Transverse colon (tissue), 4 donors: ENCODE data around the gene NXPH1. TPM values are rescaled to one million over a fixed set of nuclear protein-coding genes. Genes with fewer than 3 reads are reported as not detected.

Experiments used
- DNase-seq: peaks from one replicate; pipeline ENCODE4 v3.0.0-alpha.2; 2019
- H3K27ac ChIP-seq, 4 donors: fragments of 200-600 bp; sonication (generic); 2 replicates each; pipeline ENCODE4 v1.5.1; 2016 to 2018; ENCODE audit warnings: inconsistent platforms in 4 of 4
- H3K27me3 ChIP-seq: fragments of 200-600 bp; sonication (generic); 2 replicates; pipeline ENCODE4 v1.5.1; 2017; ENCODE audit warnings: inconsistent platforms
- H3K36me3 ChIP-seq, 4 donors: fragments of 200-600 bp; sonication (generic); 2 replicates each; pipeline ENCODE4 v1.5.1; 2017 to 2019; ENCODE audit warnings: inconsistent platforms in 4 of 4
- H3K4me1 ChIP-seq, 4 donors: fragments of 200-600 bp; sonication (generic); 2 replicates each; pipeline ENCODE4 v1.5.1; 2017 to 2020; ENCODE audit warnings: inconsistent platforms in 4 of 4
- H3K4me3 ChIP-seq, 4 donors: fragments of 200-600 bp; sonication (generic); 1 replicate in 1 of 4; 2 replicates in 3 of 4; pipeline versions ENCODE4 v1.5.1 to v1.6.1; 2017 to 2019; ENCODE audit warnings: inconsistent platforms in 4 of 4
- H3K9me3 ChIP-seq, 2 donors: fragments of 200-600 bp; sonication (generic); 2 replicates each; pipeline ENCODE4 v1.5.1; 2017 to 2019; ENCODE audit warnings: inconsistent platforms in 2 of 2
- EP300 ChIP-seq: sonication (generic); formaldehyde crosslinking; IDR thresholded peaks from one replicate; pipeline ENCODE4 v1.6.1; 2017; ENCODE audit warnings: antibody characterized with exemption, low read depth
- POLR2A ChIP-seq: fragments of 450-650 bp; IDR thresholded peaks from one replicate; pipeline ENCODE4 v1.6.1; 2016; ENCODE audit warnings: antibody characterized with exemption, mild to moderate bottlenecking, moderate library complexity
- POLR2AphosphoS5 ChIP-seq, 3 donors: sonication (generic); formaldehyde crosslinking; IDR thresholded peaks; one replicate each; pipeline ENCODE4 v1.6.1; 2016; ENCODE audit warnings: antibody characterized with exemption in 3 of 3
- WGBS, 2 donors: methylation state at CpG; one replicate each; pipeline ENCODE4 v1.1.5; 2018; ENCODE audit warnings: low coverage in 1 of 2; 5-methylcytosine and 5-hydroxymethylcytosine counted together
- in situ Hi-C, 4 donors: fragments of 200-750 bp; cut with MboI; loops; one replicate each; pipeline versions ENCODE4 v1.15.0 to v1.15.1; 2017; ENCODE audit warnings: low sequenced_read_pairs in 3 of 4, low pct_ligation_motif_present in 1 of 4, low pct_unique_long_range_greater_than_20kb in 1 of 4
- intact Hi-C: fragments of 100-400 bp; cut with DNase I; formaldehyde crosslinking; loops from one replicate; pipeline ENCODE4 v1.15.1; 2023; ENCODE audit warnings: low total_unique reads
- total RNA-seq, 4 donors: library from RNA; depleted of rRNA; stranded (reverse); fragments of >200 nt; gene quantifications; one replicate each; pipeline ENCODE4 v1.1.0, GENCODE V29; 2016
- TF ChIP-seq, protein P1 (sequence below), 5 experiments: fragments of 200-600 bp in 3 of 5; fragments of 450-650 bp in 2 of 5; sonication (generic) in 3 of 5; IDR thresholded peaks; 1 replicate in 2 of 5; 2 replicates in 3 of 5; pipeline ENCODE4 v1.5.1; 2016 to 2017; ENCODE audit warnings: antibody characterized with exemption in 5 of 5, inconsistent platforms in 3 of 5, mild to moderate bottlenecking in 2 of 5, moderate library complexity in 1 of 5

Gene NXPH1
- total RNA-seq, 4 donors from 2014 or later, result not detected

GRCh38 chr7:8783229-8783628 is 349.8 kb downstream of the NXPH1 start:
- intact Hi-C loops (no loop called here), in situ Hi-C loops (no loop called here)
- 36 to 39% methylated on average over 2 of the region's 2 CpGs for WGBS, 2 donors
- TF ChIP-seq POLR2AphosphoS5 (IDR thresholded peaks at IDR 0.05) (no peak), EP300 (no peak), POLR2A (no peak)
- TF ChIP-seq, protein P1, sequence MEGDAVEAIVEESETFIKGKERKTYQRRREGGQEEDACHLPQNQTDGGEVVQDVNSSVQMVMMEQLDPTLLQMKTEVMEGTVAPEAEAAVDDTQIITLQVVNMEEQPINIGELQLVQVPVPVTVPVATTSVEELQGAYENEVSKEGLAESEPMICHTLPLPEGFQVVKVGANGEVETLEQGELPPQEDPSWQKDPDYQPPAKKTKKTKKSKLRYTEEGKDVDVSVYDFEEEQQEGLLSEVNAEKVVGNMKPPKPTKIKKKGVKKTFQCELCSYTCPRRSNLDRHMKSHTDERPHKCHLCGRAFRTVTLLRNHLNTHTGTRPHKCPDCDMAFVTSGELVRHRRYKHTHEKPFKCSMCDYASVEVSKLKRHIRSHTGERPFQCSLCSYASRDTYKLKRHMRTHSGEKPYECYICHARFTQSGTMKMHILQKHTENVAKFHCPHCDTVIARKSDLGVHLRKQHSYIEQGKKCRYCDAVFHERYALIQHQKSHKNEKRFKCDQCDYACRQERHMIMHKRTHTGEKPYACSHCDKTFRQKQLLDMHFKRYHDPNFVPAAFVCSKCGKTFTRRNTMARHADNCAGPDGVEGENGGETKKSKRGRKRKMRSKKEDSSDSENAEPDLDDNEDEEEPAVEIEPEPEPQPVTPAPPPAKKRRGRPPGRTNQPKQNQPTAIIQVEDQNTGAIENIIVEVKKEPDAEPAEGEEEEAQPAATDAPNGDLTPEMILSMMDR (IDR thresholded peaks at IDR 0.05), result no peak
- no peaks in the 10 kb centered on the region for H3K36me3 ChIP-seq
- DNase-seq, result no peak
- no peak overlapping the region for H3K4me3 ChIP-seq
- no peaks in the 10 kb centered on the region for H3K27me3 ChIP-seq
- H3K9me3 ChIP-seq, result no peaks in the 10 kb centered on the region
- H3K27ac ChIP-seq, result no peak overlapping the region
- H3K4me1 ChIP-seq, result no peaks in the 10 kb centered on the region

DNA sequence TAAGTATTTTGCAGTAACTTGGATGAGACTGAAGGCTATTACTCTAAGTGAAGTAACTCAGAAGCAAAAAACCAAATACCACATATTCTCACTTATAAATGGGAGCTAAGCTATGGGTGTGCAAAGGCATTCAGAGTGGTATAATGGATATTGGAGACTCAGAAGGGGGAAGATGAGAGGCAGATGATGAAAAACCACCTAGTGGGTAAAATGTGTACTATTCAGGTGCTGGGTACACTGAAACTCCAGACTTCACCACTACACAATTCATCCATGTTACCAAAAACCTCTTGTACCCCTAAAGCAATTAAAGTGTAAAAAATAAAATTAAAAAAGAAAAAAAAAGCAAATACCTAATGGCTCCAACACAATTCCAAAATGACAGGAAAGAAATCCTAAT is 351.7 kb downstream of the NXPH1 start:
- TF ChIP-seq POLR2AphosphoS5 (IDR thresholded peaks at IDR 0.05) (no peak), POLR2A (no peak), EP300 (no peak)
- TF ChIP-seq, protein P1 (IDR thresholded peaks at IDR 0.05), result no peak
- H3K27ac ChIP-seq, result no peak overlapping the region

DNA sequence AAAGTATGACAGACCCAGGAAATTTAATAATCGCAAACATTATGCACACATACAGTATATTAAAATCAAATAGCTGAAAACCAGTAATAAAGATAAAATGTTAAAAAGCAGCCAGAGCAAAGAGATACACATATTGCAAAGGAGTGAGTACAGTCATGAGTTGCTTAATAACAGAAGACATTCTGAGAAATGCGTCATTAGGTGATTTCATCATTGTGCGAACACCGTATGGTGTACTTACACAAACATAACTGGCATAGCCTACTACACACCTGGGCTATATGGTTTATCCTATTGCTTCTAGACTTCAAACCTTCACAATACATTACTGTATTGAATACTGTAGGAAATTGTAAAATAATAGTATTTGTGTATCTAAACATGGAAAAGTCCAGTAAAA is 367.6 kb downstream of the NXPH1 start:
- 90 to 97% methylated on average over 4 of the region's 4 CpGs for WGBS, 2 donors
- intact Hi-C loops, result no loop called here
- no peaks in the 10 kb centered on the region for H3K36me3 ChIP-seq
- no peak overlapping the region for H3K27ac ChIP-seq
- no peak for DNase-seq
- no peaks in the 10 kb centered on the region for H3K27me3 ChIP-seq
- TF ChIP-seq, protein P1 (IDR thresholded peaks at IDR 0.05), result no peak
- TF ChIP-seq EP300, result no peak
- TF ChIP-seq POLR2AphosphoS5 (IDR thresholded peaks at IDR 0.05), result no peak
- TF ChIP-seq POLR2A, result no peak
- in situ Hi-C loops, result no loop called here
- H3K9me3 ChIP-seq, result no peaks in the 10 kb centered on the region
- no peak overlapping the region for H3K4me3 ChIP-seq
- no peaks in the 10 kb centered on the region for H3K4me1 ChIP-seq

More for the DNA sequence above, 351.7 kb downstream of the NXPH1 start:
- in situ Hi-C loops (no loop called here), intact Hi-C loops (no loop called here)
- Histone ChIP-seq H3K9me3 (no peaks in the 10 kb centered on the region), H3K4me3 (no peak overlapping the region), H3K27me3 (no peaks in the 10 kb centered on the region), H3K36me3 (no peaks in the 10 kb centered on the region), H3K4me1 (no peaks in the 10 kb centered on the region)
- DNase-seq, result no peak

Other genes with a start within 250 kb of the NXPH1 start
- 10 to 100 TPM; 47.9 to 79.4 (median 54.3) TPM for gene ICA1, start 171.4 kb upstream of the NXPH1 start, total RNA-seq